Keratinocyte (primary cell): ENCODE data around the gene NATD1.

ENCODE experiments used
- CTCF ChIP-seq, 3 experiments: IDR thresholded peaks in 1 of 3; conservative IDR thresholded peaks in 1 of 3; optimal IDR thresholded peaks in 1 of 3; 2 replicates in 2 of 3; 3 replicates in 1 of 3; pipeline versions ENCODE3 to v1.5.1; 2011; ENCODE audit warnings: low read length in 3 of 3, mild to moderate bottlenecking in 3 of 3, moderate library complexity in 2 of 3, control low read depth in 1 of 3, inconsistent platforms in 1 of 3; ENCODE audit not compliant: insufficient read depth in 2 of 3; ENCODE audit errors: extremely low read depth in 1 of 3
- EZH2 ChIP-seq: IDR thresholded peaks from one replicate; pipeline ENCODE4 v1.6.1; 2012; ENCODE audit warnings: inconsistent platforms, mild to moderate bottlenecking, low read length, moderate library complexity

- no peak for TF ChIP-seq CTCF (optimal IDR thresholded peaks at IDR 0.05 in 1 of 3, IDR thresholded peaks at IDR 0.05 in 1 of 3, conservative IDR thresholded peaks at IDR 0.05 in 1 of 3; ENCODE audit: extremely low read depth in 1 of 3, insufficient read depth in 2 of 3, low read length in 3 of 3)
- TF ChIP-seq EZH2 = no peak
Observed at GRCh38 chr17:21199311-21199710, 53.9 kb downstream of the NATD1 start.
